PC-9 (cell line): ENCODE results near the gene CCL19. TPM values are rescaled to one million over a fixed set of nuclear protein-coding genes. Genes with fewer than 3 reads are reported as not detected.

Source experiments
- BruUV-seq: library from RNA; stranded (reverse); fragments of 400-500 nt; replicated peaks from 2 replicates; lab custom pipeline; 2021; lab: Mats Ljungman, UMichigan
- CTCF ChIA-PET: fragments of 300-600 bp; sonication (Branson Sonifier 250); formaldehyde crosslinking; loops from one replicate; lab custom pipeline; 2022; ENCODE audit warnings: antibody characterized with exemption; lab: Charles Lee
- POLR2A ChIA-PET: fragments of 300-600 bp; sonication (Branson Sonifier 250); formaldehyde crosslinking; loops from one replicate; lab custom pipeline; 2022; ENCODE audit warnings: antibody characterized with exemption; ENCODE audit not compliant: unreplicated experiment; lab: Charles Lee
- DNase-seq, 2 experiments: peaks; one replicate each; pipeline versions ENCODE4 v3.0.0 to v3.0.0-alpha.2; 2015 to 2022; ENCODE audit warnings: mixed read lengths in 1 of 2
- H2AFZ ChIP-seq: fragments of 200-600 bp; sonication (generic); 2 replicates; pipeline ENCODE4 v1.8.1; 2017; ENCODE audit warnings: antibody characterized with exemption
- H3F3A ChIP-seq: fragments of 200-600 bp; sonication (generic); 2 replicates; pipeline ENCODE4 v1.8.1; 2017; ENCODE audit warnings: antibody characterized with exemption, mild to moderate bottlenecking, low read depth; ENCODE audit not compliant: insufficient read depth
- H3K27ac ChIP-seq: fragments of 200-600 bp; sonication (generic); 2 replicates; pipeline ENCODE4 v1.6.1; 2016; ENCODE audit warnings: mixed run types
- H3K27me3 ChIP-seq: fragments of 200-600 bp; sonication (generic); 2 replicates; pipeline ENCODE4 v1.6.1; 2016; ENCODE audit warnings: low read depth, mixed run types; ENCODE audit not compliant: insufficient read depth
- H3K36me3 ChIP-seq: fragments of 200-600 bp; sonication (generic); 2 replicates; pipeline ENCODE4 v1.6.1; 2016; ENCODE audit warnings: low read depth, mixed run types
- H3K4me1 ChIP-seq: fragments of 200-600 bp; sonication (generic); replicated peaks from 2 replicates; pipeline ENCODE4 v1.6.1; 2016; ENCODE audit warnings: mixed run types; ENCODE audit not compliant: insufficient read depth
- H3K4me2 ChIP-seq: fragments of 200-600 bp; sonication (generic); 2 replicates; pipeline ENCODE4 v1.6.1; 2017; ENCODE audit warnings: mixed run types
- H3K4me3 ChIP-seq: fragments of 200-600 bp; sonication (generic); 2 replicates; pipeline ENCODE4 v1.6.1; 2016; ENCODE audit warnings: mixed run types
- H3K79me2 ChIP-seq: fragments of 200-600 bp; sonication (generic); 2 replicates; pipeline ENCODE4 v1.6.1; 2017; ENCODE audit warnings: low read depth, mixed run types
- H3K9me2 ChIP-seq: fragments of 200-600 bp; sonication (generic); 2 replicates; pipeline ENCODE4 v1.8.1; 2017; ENCODE audit warnings: mild to moderate bottlenecking; ENCODE audit not compliant: insufficient read depth
- H3K9me3 ChIP-seq: fragments of 200-600 bp; sonication (generic); 2 replicates; pipeline ENCODE4 v1.8.1; 2016; ENCODE audit warnings: low read depth; ENCODE audit not compliant: insufficient read depth
- H4K20me1 ChIP-seq: fragments of 200-600 bp; sonication (generic); 2 replicates; pipeline ENCODE4 v1.8.1; 2017; ENCODE audit not compliant: insufficient read depth
- CTCF ChIP-seq: fragments of 200-600 bp; sonication (generic); conservative IDR thresholded peaks from 2 replicates; pipeline ENCODE4 v1.6.1; 2017; ENCODE audit warnings: mixed run types, antibody characterized with exemption, mild to moderate bottlenecking, moderate library complexity
- EZH2 ChIP-seq: fragments of 200-600 bp; sonication (generic); IDR thresholded peaks from 2 replicates; pipeline ENCODE4 v1.8.0; 2017; ENCODE audit warnings: antibody characterized with exemption, low read depth
- intact Hi-C: fragments of 100-400 bp; cut with micrococcal nuclease; formaldehyde crosslinking; loops from one replicate; pipeline ENCODE4 v1.10.0; 2022; ENCODE audit not compliant: unreplicated experiment
- total RNA-seq: library from RNA; stranded (reverse); gene quantifications from 2 replicates; pipeline ENCODE4 v1.2.3, GENCODE V29; 2021

The CCL19 gene
- total RNA-seq, 1 experiment from 2014 or later, result not detected

DNA sequence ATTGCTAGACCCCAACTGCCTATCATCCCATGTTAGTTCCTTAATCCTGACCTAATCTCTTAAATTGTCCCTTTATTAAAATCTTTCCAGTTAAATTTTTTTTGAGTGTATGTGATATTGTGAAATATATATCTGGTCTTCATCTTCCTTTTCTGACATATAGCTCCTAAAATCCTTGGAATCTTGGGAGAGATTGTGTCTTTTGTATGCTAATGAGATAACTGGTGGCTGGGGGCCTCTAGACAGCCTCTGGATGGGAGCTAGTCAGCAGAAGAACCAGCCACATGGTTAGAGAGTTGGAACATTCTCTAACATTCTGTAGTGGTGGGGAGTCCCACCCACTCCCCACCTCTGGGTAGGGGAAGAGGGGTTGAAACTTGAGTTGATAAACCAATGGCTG lies 3.7 kb upstream of the CCL19 start:
- no TSS peak for BruUV-seq
- H3K4me3 ChIP-seq, result no peak overlapping the region
- H3F3A ChIP-seq, result no peaks in the 10 kb centered on the region
- intact Hi-C loops, result no loop called here
- H3K27me3 ChIP-seq, result peaks cover 8% of the 10 kb centered on the region
- H4K20me1 ChIP-seq, result no peaks in the 10 kb centered on the region
- CTCF ChIA-PET, result interaction anchor here (0.7 kb wide), 1 partner anchor 58 kb away, joined by 3 read pairs; no protein-coding TSS in a partner anchor
- POLR2A ChIA-PET, result no interaction called here
- no peaks in the 10 kb centered on the region for H3K36me3 ChIP-seq
- H3K9me3 ChIP-seq, result no peaks in the 10 kb centered on the region
- no peak overlapping the region for H2AFZ ChIP-seq
- TF ChIP-seq EZH2, result no peak
- no peak for TF ChIP-seq CTCF
- H3K4me1 ChIP-seq, result no peaks in the 10 kb centered on the region
- DNase-seq, result no peak
- no peaks in the 10 kb centered on the region for H3K9me2 ChIP-seq
- H3K4me2 ChIP-seq, result no peak overlapping the region
- no peaks in the 10 kb centered on the region for H3K79me2 ChIP-seq
- no peak overlapping the region for H3K27ac ChIP-seq

DNA sequence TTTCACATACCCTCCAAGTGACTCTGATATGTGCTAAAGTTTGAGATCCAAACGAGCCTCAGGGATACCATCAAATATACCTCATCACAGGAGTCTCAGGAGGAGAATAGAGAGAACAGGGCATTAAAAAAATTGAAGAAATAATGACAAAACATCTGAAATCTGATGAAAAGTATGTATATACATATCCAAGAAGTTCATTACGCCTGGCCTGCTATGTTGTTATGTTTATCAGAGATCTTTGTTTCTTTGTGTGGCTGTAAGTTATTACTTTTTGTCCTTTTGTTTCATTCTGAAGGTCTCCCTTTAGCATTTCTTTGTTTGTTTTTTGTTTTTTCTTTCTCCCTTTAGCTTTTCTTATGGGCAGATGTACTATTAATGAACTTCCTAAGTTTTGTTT lies 2.5 kb upstream of the CCL19 start:
- no TSS peak for BruUV-seq
- Histone ChIP-seq H3K27me3 (no peaks in the 10 kb centered on the region), H3K9me3 (no peaks in the 10 kb centered on the region), H3K9me2 (no peaks in the 10 kb centered on the region), H4K20me1 (no peaks in the 10 kb centered on the region), H3K36me3 (no peaks in the 10 kb centered on the region), H3K79me2 (no peaks in the 10 kb centered on the region), H3K4me1 (no peaks in the 10 kb centered on the region), H3K4me2 (no peak overlapping the region), H3K27ac (no peak overlapping the region), H3F3A (no peaks in the 10 kb centered on the region), H3K4me3 (no peak overlapping the region), H2AFZ (no peak overlapping the region)
- POLR2A ChIA-PET, result no interaction called here
- DNase-seq, result no peak
- intact Hi-C loops, result no loop called here
- TF ChIP-seq EZH2 (no peak), CTCF (no peak)
- CTCF ChIA-PET, result no interaction called here

DNA sequence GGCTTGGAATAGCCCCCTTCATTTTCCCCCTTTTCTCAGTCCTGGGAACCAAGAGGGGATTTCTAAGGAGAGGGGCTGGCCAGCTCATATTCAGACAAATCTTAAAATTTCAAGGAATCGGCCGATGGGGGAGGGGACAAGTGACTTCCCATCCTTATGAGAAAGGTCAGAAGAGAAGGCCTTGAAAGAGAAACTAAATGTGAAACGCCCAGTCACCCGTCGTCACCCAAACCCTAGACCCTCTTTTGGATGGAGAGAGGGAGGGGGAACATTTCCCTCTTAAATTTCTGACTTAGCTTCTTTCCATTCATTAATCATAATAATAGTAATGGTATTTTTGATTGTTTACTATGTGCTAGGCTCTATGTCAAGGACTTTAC lies 850 bp upstream of the CCL19 start:
- H2AFZ ChIP-seq, result no peak overlapping the region
- POLR2A ChIA-PET, result no interaction called here

More for the DNA sequence above, 850 bp upstream of the CCL19 start:
- CTCF ChIA-PET, result interaction anchor here (0.6 kb wide), 1 partner anchor 54 kb away, joined by 10 read pairs; the partner anchor contains the start of gene SIGMAR1
- Histone ChIP-seq H3K9me2 (no peaks in the 10 kb centered on the region), H3K4me3 (no peak overlapping the region), H3K4me1 (no peaks in the 10 kb centered on the region), H3K27ac (no peak overlapping the region), H3K79me2 (no peaks in the 10 kb centered on the region), H3F3A (no peaks in the 10 kb centered on the region), H4K20me1 (no peaks in the 10 kb centered on the region), H3K9me3 (no peaks in the 10 kb centered on the region), H3K36me3 (no peaks in the 10 kb centered on the region), H3K4me2 (no peak overlapping the region), H3K27me3 (no peaks in the 10 kb centered on the region)
- intact Hi-C loops, result no loop called here
- no TSS peak for BruUV-seq
- DNase-seq, result no peak
- TF ChIP-seq CTCF (no peak), EZH2 (no peak)
